NCI-H774 (cell line): ENCODE data around the gene LIF.

Experiments used
- DNase-seq: peaks from one replicate; lab custom pipeline; 2025; lab: John Stamatoyannopoulos, UW

Gene LIF

DNA sequence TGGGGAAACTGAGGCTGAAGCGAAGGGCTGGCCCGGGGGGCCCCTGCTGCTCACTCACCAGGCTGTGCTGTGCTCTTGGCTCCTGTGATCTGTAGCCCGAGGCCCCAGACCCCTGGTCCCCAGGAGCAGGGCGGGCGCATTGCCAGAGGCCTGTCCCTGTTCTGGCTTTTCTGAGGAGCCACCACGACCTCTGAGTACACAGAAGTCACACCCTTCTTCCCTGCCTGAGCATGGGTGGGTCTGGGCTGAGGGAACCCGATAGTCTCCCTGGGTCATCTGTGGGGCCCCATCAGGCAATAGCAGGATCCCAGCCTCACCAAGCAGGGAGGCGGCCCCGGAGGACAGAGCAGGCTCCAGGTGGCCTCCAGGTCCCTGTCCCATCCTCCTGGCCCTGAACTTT is 37.6 kb upstream of the LIF start:
- DNase-seq: no peak

- no peak for DNase-seq
Observed at GRCh38 chr22:30283342-30283741, 36.8 kb upstream of the LIF start.

DNA sequence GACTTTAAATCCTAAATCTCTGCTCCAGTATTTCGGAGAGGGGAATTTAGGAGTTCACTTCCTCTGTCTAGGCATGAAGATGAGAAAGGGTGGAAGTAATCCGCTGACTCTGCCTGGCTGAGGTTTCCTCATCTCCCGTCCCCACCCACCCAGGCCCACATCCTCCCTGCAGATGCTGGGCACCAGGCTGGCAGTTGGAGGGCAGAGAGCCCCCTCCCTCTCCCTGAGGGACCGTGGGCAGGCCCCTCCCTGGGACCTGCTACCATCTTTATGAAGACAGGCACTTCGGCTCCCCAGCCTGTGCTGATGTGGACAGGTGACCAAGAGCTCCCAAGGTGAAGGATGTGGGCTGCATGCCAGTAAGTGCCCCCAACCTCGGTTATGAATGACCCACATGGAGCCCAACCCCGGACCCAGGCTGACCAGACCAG is 36.1 kb upstream of the LIF start:
- DNase-seq: no peak

GRCh38 chr22:30280505-30280904 is 33.9 kb upstream of the LIF start:
- DNase-seq: no peak

- DNase-seq: no peak
Observed at GRCh38 chr22:30279932-30280331, 33.4 kb upstream of the LIF start.

DNA sequence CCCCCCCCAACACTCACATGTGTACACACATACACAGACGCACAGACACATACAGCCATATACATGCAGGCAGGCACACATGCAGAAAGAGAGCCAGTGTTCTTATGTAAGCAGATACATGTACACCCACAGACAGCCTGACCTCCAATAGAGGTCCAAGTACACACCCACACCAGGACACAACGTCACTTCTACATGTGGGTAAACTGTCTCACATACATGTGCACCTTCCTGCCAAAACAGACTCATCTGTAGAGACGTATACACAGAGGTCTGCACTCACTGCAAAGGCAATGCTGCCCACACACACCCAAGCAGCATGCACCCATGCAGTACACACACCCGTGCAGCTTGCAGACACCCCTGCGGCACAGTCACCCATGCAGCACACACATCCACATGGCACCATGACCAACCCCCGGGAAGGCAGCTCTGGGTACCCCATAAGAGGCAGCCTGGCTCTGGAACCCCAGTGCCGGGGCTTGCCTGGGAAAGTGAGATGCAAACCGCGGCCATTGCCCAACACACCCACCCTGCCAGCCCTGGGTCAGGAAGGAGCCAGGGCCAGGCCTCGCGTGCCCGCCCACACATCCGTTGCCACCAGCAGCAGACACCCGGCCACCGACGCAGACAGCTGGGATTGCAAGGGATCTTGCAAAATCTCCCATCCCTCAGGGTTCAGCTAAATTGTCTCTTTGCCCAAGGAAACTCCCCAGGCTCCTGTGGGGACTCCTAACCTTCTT is 32.7 kb upstream of the LIF start:
- no peak for DNase-seq

GRCh38 chr22:30277547-30278344 is 31.2 kb upstream of the LIF start:
- DNase-seq: no peak

GRCh38 chr22:30276039-30276438 is 29.5 kb upstream of the LIF start:
- DNase-seq: no peak

- DNase-seq: no peak
Observed at GRCh38 chr22:30275625-30276024, 29.1 kb upstream of the LIF start.

- no peak for DNase-seq
Observed at GRCh38 chr22:30274437-30274812, 27.9 kb upstream of the LIF start.

GRCh38 chr22:30273711-30274436 is 27.3 kb upstream of the LIF start:
- no peak for DNase-seq

DNA sequence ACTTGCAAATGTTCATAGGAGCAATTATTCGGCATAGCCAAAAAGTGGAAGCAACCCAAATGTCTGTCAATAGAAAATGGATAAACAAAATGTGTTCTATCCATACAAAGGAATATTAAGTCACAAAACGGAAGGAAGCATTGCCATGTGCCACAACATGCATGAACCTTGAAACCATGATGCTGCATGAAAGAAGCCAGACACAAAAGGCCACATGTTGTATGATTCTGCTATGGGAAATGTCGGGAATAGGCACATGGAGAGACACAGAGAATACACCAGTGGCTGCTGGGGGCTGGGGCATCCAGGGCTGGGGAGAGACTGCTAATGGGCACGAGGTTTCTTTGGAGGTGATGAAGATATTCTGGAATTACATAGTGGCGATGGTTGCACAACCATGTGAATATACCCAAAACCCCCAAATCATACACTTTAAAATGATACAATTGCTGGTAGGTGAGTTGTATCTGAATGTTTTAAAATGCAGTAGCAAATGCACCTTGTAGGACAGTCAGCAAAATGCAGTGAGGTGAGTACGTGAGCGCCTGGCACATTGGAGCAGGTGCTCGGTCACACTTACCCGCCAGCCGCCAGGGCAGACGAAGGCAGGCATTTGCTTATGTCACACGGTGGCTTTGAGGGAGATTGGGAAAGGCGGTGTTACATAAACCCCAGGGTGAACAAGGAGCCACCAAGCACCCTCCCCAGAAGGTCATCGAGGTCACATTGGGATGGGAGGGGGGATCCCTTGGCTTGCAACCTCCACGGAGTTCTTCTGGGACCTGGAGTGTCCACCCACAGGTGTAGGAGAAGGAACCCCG is 26.4 kb upstream of the LIF start:
- no peak for DNase-seq

DNA sequence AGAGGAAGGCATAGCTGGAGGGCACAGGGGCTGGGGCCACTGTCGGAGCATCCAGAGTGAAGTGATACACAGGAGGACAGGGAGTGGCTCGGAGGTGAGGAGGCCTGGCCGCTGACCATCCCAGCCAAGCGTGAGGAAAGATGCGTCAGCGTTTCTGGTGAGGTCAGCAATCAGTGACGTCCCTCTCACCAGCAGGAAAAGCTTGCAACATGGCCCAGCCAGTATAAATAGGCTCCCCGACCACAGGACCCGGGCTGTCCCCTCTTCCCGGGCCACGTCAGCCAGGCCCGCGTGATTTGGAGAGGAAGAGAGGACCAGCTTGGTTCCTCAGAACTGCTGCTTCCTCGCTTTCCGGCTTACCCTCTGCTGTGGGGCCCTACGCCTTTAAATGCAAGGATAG is 24.3 kb upstream of the LIF start:
- no peak for DNase-seq

- DNase-seq: no peak
Observed at GRCh38 chr22:30268331-30268730, 21.8 kb upstream of the LIF start.

DNA sequence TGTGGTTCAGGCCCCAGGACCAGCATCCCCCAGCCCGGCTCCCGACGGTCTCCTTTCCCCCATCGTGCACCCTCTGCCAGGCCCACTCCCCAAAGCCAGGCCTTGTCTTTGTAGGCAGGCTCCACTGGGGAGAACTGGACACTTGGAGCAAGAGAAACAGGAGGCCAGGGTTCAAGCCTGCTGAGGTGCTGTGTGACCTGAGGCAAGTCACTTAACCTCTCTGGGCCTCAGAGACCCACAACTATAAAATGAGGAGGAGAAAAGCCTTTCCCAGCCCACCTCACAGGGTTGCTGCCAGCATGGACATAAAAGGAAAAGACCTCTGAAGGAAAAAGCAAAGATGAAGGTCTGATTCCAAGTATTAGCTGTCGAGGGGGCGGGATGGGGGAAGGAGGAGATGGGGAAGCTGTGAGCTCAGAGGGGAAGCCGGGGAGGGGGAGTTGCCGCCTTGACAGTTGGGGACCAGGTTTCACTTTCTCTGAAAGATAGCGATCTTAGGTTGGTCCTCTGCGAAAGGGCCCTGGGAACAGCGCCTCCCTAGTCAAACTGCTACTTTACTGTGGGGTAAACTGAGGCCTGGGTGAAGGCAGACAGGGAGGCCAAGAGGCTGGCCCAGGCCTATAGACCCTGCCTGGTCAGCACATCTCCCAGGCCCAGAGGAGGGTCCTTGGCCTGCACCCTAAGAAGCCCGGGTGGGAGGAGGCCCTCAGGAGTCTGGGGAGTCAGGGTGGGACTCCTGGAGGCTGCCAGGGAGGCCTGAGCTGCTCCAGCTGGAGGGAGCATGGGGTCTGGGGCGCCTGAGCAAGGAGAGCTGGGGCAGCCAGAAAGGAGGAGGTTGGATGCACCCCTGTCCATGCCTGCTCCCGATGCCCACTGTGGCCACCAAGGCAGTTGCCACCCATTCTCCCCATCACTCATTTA is 21.1 kb upstream of the LIF start:
- DNase-seq: no peak

GRCh38 chr22:30266445-30267381 is 20.2 kb upstream of the LIF start, which contains the start of gene OSM:
Gene OSM, minus strand, starts transcription at chr22:30266851. Its CDS starts 52 bp downstream, at chr22:30266799.
- no peak for DNase-seq

GRCh38 chr22:30265823-30266444 is 19.4 kb upstream of the LIF start:
- DNase-seq: no peak

DNA sequence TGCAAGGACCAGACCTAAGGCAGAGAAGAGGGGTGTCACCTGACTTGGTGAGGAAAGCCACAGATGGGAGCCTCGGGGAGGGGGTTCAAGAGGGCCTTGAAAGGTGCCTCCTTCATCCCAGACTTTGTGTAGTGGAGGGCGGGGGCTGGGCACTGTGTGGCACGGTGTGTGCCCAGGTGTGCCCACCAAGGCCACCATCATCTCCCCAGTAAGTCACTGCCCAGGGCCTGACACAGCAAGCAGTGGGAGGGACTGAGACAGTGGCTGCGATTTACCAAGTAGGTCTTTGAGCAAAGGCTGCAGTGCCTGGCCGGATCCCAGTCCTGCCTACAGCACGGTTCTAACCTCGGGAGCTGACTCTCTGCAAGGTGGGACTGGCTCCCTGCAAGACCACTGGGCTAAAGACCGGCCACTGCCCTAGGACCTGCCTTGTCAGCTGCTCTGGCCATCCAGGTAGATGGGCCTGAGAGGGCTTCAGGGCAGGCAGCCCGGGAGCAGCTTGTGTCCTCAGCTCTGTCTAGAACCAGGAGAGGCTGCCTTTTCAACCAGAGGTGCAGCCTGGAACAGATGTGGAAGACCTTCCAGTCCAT is 18.7 kb upstream of the LIF start:
- no peak for DNase-seq

DNA sequence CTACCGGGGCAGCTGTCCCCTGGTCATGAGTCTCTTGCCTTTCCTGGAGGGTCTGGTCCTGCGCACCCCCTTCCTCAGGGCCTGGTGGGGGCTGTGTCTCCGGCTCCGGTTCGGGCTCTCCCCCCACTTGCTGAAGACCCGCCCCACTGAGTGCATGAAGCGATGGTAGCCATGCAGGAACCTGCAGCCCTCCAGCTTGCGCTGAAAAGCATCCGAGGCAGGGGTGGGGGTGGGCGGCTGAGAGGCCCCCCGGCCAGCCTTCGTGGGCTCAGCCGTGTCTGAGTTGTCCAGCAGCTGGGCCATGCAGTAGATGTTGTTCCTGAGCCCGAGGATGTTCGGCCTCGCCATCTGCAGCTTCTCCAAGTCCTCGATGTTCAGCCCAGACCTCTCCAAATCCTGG is 17.3 kb upstream of the LIF start:
- DNase-seq: no peak
